Lower leg skin (tissue), 4 donors: ENCODE results near the gene PPFIA1. TPM values are rescaled to one million over a fixed set of nuclear protein-coding genes. Genes with fewer than 3 reads are reported as not detected.

ENCODE experiments used
- DNase-seq, 2 donors: peaks; one replicate each; pipeline ENCODE4 v3.0.0-alpha.2; 2019; ENCODE audit warnings: low spot score in 2 of 2
- H3K4me3 ChIP-seq: fragments of 200-600 bp; sonication (generic); 2 replicates; pipeline ENCODE4 v1.5.1; 2017; ENCODE audit warnings: mild to moderate bottlenecking, low read depth; ENCODE audit not compliant: poor library complexity, severe bottlenecking
- POLR2A ChIP-seq, 2 donors: fragments of 450-650 bp; IDR thresholded peaks; one replicate each; pipeline ENCODE4 v1.6.1; 2016 to 2017; ENCODE audit warnings: antibody characterized with exemption in 2 of 2, mild to moderate bottlenecking in 1 of 2, moderate library complexity in 1 of 2
- WGBS, 2 donors: methylation state at CpG; one replicate each; pipeline ENCODE4 v1.1.5; 2018; 5-methylcytosine and 5-hydroxymethylcytosine counted together
- intact Hi-C: fragments of 100-400 bp; cut with DNase I; formaldehyde crosslinking; loops from one replicate; pipeline ENCODE4 v1.15.0; 2023; ENCODE audit warnings: low total_unique reads
- total RNA-seq, 4 donors: library from RNA; depleted of rRNA; stranded (reverse); fragments of >200 nt; gene quantifications; one replicate each; pipeline ENCODE4 v1.1.0, GENCODE V29; 2016
- TF ChIP-seq, protein P1 (sequence below), 3 donors: fragments of 450-650 bp; IDR thresholded peaks; one replicate each; pipeline ENCODE4 v1.5.1; 2016; ENCODE audit warnings: antibody characterized with exemption in 3 of 3, mild to moderate bottlenecking in 3 of 3, moderate library complexity in 2 of 3

PPFIA1 gene
- total RNA-seq, 4 donors from 2014 or later = 31.9 to 61.7 (median 48.5) TPM

DNA sequence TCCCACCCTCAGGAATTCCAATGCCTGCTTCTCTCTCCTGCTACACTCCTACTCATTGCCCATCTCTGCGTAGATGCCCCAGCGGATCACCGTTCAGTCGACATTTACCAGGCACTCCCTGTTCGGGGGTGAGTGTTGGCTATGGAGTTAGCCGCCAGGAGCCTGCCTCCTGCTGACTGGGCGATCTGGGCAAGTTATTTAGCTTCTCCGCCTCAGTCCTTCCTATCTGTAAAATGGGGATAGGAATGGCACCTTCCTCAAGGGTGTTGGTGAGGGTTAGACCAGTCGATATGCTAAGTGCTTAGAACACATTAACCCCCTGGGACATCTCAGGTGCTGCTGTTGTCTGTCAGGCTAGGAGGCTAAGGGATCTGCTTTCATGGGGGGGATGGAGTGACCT, 36.5 kb upstream of the PPFIA1 start:
- intact Hi-C loops = no loop called here
- WGBS, 2 donors = 94 to 98% methylated on average over 8 to 9 of the region's 9 CpGs

DNA sequence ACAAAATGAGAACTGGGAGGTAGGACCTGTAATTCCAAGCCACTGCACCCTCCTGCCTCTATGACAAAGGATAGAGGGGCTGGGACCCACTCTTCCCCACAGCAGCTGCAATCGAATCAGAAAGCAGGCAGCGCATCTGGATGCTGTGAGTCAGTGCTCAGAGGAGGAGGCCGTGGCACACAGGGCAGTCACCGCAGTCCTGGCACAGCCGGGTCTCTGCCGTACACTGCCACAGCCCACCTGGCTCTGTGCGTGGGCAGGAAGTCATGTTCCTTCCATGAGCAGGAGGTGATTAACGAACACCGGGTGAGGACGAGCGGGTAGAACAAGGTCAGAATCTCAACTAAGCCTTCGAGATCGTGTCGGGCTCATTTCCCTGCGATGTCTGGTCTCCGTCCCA, 30.2 kb upstream of the PPFIA1 start:
- no peak for DNase-seq
- no peak overlapping the region for H3K4me3 ChIP-seq
- no peak for TF ChIP-seq POLR2A (IDR thresholded peaks at IDR 0.05)
- TF ChIP-seq, protein P1, sequence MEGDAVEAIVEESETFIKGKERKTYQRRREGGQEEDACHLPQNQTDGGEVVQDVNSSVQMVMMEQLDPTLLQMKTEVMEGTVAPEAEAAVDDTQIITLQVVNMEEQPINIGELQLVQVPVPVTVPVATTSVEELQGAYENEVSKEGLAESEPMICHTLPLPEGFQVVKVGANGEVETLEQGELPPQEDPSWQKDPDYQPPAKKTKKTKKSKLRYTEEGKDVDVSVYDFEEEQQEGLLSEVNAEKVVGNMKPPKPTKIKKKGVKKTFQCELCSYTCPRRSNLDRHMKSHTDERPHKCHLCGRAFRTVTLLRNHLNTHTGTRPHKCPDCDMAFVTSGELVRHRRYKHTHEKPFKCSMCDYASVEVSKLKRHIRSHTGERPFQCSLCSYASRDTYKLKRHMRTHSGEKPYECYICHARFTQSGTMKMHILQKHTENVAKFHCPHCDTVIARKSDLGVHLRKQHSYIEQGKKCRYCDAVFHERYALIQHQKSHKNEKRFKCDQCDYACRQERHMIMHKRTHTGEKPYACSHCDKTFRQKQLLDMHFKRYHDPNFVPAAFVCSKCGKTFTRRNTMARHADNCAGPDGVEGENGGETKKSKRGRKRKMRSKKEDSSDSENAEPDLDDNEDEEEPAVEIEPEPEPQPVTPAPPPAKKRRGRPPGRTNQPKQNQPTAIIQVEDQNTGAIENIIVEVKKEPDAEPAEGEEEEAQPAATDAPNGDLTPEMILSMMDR (IDR thresholded peaks at IDR 0.05) = no peak
- intact Hi-C loops = no loop called here
- 70 to 72% methylated on average over 16 of the region's 16 CpGs for WGBS, 2 donors

More for the DNA sequence above, 36.5 kb upstream of the PPFIA1 start:
- no peak for TF ChIP-seq POLR2A (IDR thresholded peaks at IDR 0.05)
- TF ChIP-seq, protein P1 (IDR thresholded peaks at IDR 0.05) = no peak
- DNase-seq = no peak
- no peak overlapping the region for H3K4me3 ChIP-seq

DNA sequence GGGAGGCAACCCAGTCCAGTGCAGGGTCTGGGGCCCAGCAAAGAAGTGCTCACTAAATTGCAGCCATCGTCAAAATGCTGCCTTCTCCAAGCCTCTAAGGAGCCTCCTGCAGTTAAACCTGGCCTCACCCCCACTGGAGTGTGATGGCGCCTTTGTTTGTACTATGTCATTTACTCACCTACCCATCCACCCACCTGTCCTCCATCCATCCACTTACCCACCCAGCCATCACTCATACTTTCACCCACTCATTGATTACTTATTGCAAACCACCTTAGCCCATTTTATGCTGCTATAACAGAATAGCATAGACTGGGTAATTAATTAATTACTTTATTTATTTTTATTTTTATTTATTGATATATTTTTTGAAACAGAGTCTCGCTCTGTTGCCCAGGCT, 28.8 kb upstream of the PPFIA1 start:
- H3K4me3 ChIP-seq = no peak overlapping the region
- 83 to 95% methylated on average over 3 of the region's 3 CpGs for WGBS, 2 donors
- intact Hi-C loops = no loop called here
- TF ChIP-seq, protein P1 (IDR thresholded peaks at IDR 0.05) = no peak
- no peak for DNase-seq

DNA sequence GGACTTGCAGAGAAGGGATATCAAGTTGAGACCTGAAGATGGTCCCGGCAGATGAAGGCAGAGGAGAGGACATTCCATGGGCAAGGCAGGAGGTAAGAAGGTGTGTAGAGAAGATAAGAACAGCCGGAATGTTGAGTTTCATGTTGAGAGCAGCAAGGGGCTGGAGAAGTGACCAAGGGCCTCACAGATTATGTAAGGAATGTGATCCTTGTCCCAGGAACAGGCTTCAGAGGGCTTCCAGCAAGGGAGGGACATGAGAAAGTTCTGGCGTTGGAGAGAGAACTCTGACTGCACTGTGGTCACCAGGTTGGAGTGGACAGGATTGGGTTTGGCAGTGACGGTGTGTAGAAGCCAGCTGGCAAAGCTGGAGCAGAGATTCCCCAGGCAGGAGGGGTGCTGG, 27.6 kb upstream of the PPFIA1 start:
- WGBS, 2 donors = 80 to 90% methylated on average over 4 of the region's 4 CpGs
- no peak for DNase-seq
- intact Hi-C loops = no loop called here
- H3K4me3 ChIP-seq = no peak overlapping the region
- TF ChIP-seq POLR2A (IDR thresholded peaks at IDR 0.05) = no peak
- TF ChIP-seq, protein P1 (IDR thresholded peaks at IDR 0.05) = no peak

DNA sequence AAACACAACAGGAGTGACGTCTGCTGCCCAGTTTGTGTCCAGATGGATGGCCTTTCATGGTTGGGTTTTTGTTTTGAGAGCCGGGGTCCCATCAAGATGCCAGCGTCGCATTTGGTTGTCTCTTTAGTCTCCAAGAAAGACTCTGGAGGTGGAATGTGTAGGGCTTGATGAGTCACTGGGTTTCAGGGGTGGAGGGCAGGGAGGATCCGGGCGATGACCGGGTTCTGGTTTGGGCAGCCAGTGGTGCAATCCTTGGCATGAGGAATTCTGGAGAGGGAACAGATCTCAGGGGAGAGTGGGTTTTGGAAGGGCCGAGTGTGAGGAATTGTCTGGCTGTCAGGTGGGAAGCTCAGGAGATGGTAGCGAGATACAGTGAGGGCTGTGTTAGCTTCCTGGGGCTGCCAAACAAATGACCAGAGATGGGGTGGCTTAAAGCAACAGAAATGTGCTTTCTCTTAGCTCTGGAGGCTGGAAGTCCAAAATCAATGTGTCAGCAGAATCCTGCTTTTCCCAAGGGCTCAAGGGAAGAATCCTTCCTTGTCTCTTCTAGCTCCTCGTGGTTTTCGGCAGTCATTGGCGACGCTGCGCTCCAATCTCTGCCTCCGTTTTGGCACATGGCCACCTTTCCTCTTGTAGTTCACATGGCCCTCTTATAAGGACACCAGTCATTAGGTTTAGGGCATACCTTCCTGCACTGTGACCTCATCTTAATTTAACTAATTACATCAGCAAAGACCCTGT, 26.4 kb upstream of the PPFIA1 start:
- TF ChIP-seq, protein P1 (IDR thresholded peaks at IDR 0.05) = no peak
- TF ChIP-seq POLR2A (IDR thresholded peaks at IDR 0.05) = no peak
- intact Hi-C loops = no loop called here
- WGBS, 2 donors = 82% methylated on average over 15 of the region's 15 CpGs

DNA sequence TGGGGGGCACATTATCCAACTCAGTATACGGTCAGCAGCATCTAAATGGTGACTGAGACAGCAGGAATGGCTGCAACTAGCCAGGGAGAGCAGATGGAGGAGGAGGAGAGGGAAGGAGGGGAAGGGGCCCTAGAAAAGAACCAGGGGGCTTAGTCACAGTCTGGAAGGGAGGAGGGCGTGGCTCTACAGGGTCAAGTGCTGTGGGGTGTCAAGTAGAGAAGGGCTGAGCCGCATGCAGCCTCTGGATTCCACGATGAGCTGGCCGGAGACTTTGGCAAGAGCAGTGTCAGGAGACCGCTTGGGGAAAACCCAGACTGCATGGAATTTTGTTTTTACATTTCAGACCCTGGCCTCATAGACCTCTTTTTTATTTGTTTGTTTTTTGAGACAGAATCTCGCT, 25.8 kb upstream of the PPFIA1 start:
- intact Hi-C loops = no loop called here
- no peak for DNase-seq
- WGBS, 2 donors = 62 to 82% methylated on average over 7 of the region's 7 CpGs
- TF ChIP-seq POLR2A (IDR thresholded peaks at IDR 0.05) = no peak
- TF ChIP-seq, protein P1 (IDR thresholded peaks at IDR 0.05) = no peak
- no peak overlapping the region for H3K4me3 ChIP-seq

More for the DNA sequence above, 26.4 kb upstream of the PPFIA1 start:
- DNase-seq = no peak
- no peak overlapping the region for H3K4me3 ChIP-seq
